Fibroblast of mammary gland (primary cell): ENCODE data around the gene CEMIP2.

Source experiments
- DNase-seq: peaks from one replicate; pipeline ENCODE4 v3.0.0-alpha.2; 2010; ENCODE audit warnings: low read depth
- H3K4me3 ChIP-seq: 2 replicates; pipeline ENCODE4 v1.5.1; 2011; ENCODE audit warnings: low read depth, mild to moderate bottlenecking, low read length, moderate library complexity; ENCODE audit not compliant: control insufficient read depth
- TF ChIP-seq, protein P1 (sequence below): conservative IDR thresholded peaks from 2 replicates; pipeline ENCODE4 v1.5.1; 2011; ENCODE audit warnings: low read depth, low read length, inconsistent platforms; ENCODE audit not compliant: control insufficient read depth, insufficient read depth

CEMIP2 gene

DNA sequence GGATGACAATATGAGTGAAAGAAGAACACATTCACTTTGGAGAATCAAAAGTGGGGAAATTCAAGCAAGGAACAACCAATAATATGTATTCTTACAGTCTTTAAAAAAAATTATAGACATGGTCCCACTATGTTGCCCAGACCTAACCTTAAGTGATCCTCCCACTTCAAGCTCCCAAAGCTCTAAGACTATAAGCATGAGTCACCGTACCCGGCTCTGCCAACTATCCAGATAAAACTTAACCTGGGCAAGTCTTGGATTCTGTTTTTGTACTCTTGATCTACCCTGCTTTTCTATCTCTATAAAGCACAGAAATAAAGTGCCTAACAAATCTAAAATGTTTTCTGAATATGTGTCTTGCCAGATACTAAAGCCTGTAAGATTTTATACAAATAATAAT, 30.9 kb downstream of the CEMIP2 start:
- peak; percentile 47 for DNase-seq
- H3K4me3 ChIP-seq: no peak overlapping the region
- TF ChIP-seq, protein P1, sequence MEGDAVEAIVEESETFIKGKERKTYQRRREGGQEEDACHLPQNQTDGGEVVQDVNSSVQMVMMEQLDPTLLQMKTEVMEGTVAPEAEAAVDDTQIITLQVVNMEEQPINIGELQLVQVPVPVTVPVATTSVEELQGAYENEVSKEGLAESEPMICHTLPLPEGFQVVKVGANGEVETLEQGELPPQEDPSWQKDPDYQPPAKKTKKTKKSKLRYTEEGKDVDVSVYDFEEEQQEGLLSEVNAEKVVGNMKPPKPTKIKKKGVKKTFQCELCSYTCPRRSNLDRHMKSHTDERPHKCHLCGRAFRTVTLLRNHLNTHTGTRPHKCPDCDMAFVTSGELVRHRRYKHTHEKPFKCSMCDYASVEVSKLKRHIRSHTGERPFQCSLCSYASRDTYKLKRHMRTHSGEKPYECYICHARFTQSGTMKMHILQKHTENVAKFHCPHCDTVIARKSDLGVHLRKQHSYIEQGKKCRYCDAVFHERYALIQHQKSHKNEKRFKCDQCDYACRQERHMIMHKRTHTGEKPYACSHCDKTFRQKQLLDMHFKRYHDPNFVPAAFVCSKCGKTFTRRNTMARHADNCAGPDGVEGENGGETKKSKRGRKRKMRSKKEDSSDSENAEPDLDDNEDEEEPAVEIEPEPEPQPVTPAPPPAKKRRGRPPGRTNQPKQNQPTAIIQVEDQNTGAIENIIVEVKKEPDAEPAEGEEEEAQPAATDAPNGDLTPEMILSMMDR: no peak

DNA sequence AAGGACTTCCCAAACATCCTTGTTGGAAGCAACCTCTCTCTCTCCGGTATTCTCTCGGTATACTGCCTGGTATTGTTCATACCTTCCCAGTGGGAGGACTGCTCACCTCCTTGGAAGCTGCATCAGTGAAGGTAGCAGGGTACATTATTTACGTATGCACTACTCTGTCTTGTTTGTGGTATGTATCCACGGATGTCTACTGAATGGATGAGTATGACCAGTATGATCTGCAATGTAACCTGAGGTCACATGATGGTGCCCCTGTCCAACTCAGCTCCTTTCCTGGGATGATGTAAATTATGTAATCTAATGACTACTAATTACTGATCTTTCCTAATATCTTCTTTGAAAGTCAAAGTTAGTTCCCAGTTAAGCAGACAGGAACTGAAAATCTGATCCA, 32.1 kb downstream of the CEMIP2 start:
- TF ChIP-seq, protein P1: no peak
- DNase-seq: no peak

DNA sequence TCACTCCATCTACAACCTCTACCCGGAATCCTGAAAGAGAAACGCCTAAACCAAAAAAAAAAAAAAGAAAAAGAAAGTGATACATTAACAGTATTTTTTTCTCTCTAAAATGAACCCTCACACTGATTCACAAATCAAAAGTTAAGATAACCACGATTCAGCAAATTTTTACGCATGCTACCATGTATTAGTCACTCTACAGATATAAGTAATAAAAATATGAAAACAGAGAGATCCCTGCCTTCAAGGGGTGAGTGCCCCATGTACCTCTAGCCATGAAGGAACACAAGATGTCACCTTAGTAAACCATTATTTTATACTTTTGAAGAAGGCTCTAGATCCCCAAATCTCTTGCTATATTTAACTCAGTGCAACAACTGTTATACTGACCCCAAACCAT, 33.4 kb downstream of the CEMIP2 start:
- TF ChIP-seq, protein P1: no peak
- H3K4me3 ChIP-seq: no peak overlapping the region
- no peak for DNase-seq

More for the DNA sequence above, 32.1 kb downstream of the CEMIP2 start:
- no peak overlapping the region for H3K4me3 ChIP-seq

DNA sequence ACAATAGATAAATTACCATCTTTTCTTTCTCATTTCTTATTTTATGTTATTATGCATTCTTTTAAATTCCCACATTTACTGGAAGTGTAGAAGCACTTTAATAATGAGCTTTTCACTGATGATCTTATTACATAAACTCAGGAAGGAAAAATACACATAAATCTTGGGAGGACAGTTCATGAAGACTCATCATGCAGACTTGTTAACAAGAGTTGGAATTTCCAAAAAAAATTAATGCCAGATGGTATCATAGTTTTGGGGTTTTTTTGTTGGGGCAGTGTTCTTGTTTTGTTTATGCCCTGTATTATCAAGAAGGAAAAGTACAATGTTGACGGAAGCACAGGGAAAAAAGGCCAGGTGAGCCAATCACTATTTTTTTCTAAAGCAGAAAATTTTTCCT, 35.1 kb downstream of the CEMIP2 start:
- TF ChIP-seq, protein P1: no peak
- peak; percentile 63 for DNase-seq

DNA sequence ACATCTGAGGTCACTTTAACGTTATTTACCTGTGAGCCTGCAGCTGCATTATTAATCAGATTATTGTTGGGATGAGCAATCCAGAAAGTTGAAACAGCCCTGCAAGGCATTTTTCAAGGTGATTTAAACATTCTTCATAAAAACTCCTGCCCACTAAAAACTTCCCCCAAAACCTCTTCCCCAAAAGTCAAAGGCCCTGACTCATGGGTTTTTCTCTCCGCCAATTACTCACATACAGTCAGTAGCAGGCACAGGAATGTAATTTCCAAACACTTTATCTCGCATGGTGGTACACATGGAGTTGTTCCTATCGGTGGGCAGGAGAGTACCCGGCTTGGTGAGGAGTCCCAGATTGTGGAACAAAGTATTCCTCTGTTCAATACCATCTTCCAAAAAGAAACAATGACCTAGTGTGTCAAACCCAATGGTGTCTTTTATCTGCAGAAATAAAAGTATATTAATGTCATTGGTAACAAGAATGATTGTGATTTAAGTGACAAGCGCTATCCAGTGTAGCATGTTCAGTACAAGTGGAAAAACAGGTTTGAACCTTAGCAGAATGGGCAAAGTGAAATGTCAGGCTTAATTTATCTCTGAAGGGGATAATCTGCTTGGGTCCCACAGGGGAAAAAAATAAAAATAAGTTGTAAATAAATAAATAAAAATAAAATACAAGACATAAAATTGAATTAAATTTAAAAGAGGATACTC, 38.3 kb downstream of the CEMIP2 start:
- H3K4me3 ChIP-seq: no peak overlapping the region
- DNase-seq: no peak
- TF ChIP-seq, protein P1: no peak

More for the DNA sequence above, 35.1 kb downstream of the CEMIP2 start:
- H3K4me3 ChIP-seq: no peak overlapping the region

DNA sequence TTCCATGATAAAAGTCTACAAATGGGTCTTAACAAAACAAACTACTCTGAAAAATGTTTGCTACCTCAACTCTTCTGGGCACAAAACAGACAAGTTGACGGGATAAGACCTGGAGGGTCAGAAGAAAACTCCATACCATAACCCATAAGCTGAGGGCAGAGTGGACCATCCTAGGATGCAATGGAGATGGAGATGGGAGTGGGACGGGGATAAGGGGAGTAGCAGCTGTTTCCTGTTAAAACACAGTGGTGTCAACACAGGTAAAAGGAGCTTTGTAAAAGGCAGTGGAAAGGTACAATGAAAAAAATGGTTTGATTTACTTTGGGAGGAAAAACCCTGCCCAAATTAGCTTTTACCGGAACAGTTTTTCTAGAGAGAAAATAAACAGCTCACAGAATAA, 41.6 kb downstream of the CEMIP2 start:
- no peak overlapping the region for H3K4me3 ChIP-seq
- TF ChIP-seq, protein P1: no peak
- no peak for DNase-seq
